NCI-H2196 treated with DMSO at 0.1 percent for 48 hours (cell line): ENCODE measurements around the gene PPP2R3A.
A peak's percentile ranks its signal among the peaks of the same experiment; 100 is the strongest.

ENCODE experiments used
- DNase-seq: peaks from one replicate; lab custom pipeline; 2025; ENCODE audit not compliant: unreplicated experiment; lab: John Stamatoyannopoulos, UW

PPP2R3A gene

GRCh38 chr3:136192831-136193230, 227.3 kb downstream of the PPP2R3A start:
- DNase-seq = no peak

GRCh38 chr3:136193278-136194054, 227.9 kb downstream of the PPP2R3A start:
- DNase-seq = no peak

- no peak for DNase-seq
Observed at GRCh38 chr3:136194409-136195257, 229.1 kb downstream of the PPP2R3A start.

GRCh38 chr3:136195258-136196063, 229.9 kb downstream of the PPP2R3A start:
- DNase-seq = peak; percentile 86

- DNase-seq = no peak
Observed at GRCh38 chr3:136196064-136196400, 230.5 kb downstream of the PPP2R3A start, which contains the start of gene MSL2. Gene MSL2, minus strand, starts transcription at chr3:136196335. Its CDS starts 1,222 bp downstream, at chr3:136195113.

GRCh38 chr3:136196401-136197158, 231.1 kb downstream of the PPP2R3A start:
- DNase-seq = peak; percentile 100

- no peak for DNase-seq
Observed at GRCh38 chr3:136197159-136197793, 231.7 kb downstream of the PPP2R3A start.
